HG02678 (cell line): ENCODE measurements around the gene TOX2.

Experiments used
- ATAC-seq: cut with Tn5 transposase; IDR thresholded peaks from one replicate; pipeline ENCODE4 v1.9.1; 2021; ENCODE audit warnings: mild to moderate bottlenecking, moderate library complexity; ENCODE audit not compliant: unreplicated experiment

Gene TOX2

DNA sequence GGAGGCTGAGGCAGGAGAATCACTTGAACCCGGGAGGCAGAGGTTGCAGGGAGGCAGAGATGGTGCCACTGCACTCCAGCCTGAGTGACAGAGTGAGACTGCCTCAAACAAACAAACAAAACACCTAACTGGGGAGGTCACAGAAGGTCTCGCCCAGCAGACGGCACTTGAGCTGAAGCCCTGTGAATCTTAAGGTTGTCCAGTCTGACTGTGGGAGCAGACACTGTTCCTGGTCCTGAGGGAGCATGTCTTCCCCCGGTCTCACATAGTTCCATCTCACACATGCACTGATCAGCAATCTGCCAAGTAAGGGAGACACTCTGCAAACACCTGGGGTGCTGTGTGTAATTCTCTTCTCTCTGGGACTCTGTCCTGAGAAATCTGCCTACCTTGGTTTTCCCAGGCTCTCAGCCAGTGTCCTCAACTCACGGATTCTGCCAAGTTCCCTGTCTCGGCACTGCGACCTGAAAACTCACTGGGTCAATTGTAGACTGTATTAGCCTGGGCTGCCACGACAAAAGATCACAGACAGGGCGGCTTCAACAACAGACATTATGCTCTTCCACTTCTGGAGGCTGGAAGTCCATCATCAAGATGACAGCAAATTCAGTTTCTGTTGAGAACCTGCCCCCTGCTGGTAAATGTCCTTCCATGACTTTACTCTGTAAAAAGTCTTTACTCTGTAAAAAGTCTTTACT, 178.0 kb downstream of the TOX2 start:
- no peak for ATAC-seq

DNA sequence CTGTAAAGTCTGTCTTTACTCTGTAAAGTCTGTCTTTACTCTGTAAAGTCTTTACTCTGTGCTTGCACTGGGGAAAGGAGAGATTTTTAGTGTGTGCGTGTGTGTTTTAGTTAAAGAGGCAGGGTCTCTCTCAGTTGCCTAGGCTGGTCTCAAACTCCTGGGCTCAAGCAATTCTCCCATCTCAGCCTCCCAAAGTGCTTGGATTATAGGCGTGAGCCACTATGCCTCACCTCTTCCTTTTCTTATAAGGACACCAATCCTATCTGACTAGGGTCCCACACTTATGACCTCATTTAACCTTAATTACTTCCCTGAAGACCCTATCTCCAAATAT, 178.6 kb downstream of the TOX2 start:
- ATAC-seq: no peak

DNA sequence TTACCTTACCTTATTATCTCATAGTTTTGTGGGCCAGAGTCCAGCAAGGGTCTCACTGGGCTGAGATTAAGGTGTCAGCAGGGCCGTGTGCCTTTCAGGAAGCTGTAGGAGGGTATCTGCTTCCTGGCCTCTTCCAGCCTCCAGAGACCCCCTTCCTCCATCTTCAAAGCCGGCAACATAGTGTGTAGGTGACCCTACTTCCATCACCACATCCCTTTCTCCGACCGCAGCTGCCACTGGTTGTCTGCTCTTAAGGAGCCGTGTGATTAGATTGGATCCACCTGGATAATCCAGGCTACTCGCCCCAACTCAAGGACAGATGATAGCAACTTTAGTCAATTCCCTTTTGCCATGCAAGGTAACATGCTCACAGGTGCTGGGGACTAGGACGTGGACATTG, 181.2 kb downstream of the TOX2 start:
- no peak for ATAC-seq

DNA sequence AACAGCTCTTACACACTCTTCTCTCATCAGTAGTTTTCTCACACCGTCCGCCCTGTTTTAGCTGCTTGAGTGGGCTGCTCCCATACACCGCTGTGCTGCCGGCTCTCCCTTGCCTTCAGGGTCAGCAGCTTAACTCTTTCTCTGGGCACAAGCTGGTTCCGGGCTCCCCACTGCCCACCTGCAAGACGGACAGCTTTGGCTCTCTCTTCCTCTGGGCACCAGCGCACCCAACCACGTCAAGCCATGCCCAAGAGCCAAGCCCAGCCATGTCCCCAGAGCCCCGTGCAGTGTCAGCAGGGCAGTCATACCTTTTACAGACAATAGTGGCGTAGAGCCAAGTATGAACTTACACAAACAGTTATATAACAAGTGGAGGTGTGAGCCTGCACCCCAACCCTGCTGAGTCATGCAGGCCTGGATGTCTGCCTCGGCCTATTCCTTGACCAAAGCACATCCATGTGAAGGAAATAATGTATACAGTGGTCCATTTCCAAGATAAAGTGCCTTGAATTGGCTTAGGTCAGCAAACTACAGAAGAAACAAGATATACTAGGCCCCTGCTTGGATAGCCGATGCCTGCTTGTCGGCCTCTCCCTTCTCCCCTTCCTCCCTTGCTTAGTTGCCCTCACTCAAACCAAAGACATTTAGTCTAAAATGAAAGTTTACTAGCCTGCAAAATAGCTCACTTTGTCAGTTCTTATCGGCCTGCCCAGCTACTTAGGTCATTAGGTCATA, 183.0 kb downstream of the TOX2 start:
- ATAC-seq: no peak

DNA sequence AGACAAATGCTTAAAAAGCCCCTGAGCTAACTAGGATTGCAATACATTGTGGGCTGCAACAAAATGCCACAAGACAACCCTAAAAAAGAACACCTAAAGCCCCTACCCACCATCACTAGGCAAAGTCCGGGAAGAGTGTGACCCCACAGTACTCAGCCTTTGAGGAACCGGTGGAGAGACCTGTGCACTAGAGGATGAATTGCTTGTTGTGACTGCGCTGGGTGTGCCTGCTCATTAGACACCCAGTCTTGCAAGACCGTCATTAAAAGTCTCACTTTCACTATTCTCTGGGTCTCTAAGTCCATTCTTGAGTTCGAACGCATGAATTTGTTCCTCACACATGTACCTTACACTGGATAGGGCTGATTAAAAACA, 183.6 kb downstream of the TOX2 start:
- ATAC-seq: no peak

DNA sequence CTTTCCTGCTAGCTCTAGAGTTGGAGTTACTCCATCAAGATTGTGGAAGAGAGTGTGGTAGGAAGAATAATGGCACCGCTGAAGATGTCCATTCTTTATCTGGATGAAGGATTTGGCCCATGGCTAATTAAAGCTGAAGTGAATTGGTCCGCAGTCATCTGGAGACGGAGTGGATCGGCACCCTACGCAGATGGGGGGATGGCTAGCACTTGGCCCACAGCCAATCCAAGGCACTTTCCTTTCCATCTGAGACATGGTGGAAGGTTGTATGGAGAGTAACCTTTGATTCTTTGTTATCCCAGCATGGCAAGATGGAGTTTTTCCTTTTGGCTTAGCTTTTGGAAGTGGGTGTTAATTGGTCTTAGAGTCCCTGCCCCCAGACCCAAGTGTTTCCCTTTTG, 184.0 kb downstream of the TOX2 start:
- no peak for ATAC-seq

DNA sequence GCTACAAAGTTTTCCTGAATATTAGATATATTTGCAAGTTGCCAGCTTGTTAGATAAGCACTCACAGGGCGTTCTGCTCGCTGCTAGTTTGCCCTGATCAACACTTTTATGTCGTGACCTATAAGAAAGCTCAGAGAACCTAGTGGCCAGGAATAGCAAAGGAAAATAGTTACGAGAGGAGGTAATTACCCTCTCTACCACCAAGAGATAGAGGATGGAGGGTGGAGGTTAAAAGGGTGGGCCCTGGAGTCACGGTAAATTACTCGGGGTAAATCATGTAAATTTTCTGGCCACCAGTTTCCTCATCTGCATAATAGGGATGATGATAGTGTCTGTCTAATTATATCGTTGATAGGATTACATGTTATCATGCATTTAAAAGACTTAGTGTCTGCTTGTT, 185.2 kb downstream of the TOX2 start:
- no peak for ATAC-seq

DNA sequence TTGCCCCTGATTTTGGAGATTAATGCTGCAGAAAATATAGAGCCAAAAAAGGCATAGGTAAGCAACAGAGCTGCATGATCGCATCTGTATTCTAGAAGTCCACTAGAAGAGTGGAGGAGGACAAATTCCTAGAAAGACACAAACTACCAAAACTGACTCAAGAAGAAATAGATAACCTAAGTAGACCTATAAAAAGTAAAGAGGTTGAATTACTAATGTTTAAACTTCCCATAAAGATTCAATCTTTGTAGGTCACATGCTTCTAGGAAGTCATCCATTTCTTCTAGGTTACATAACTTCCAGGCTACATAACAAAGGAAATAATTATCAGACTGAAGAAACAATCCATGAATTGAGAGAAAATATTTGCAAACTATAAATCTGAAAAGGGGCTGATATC, 187.9 kb downstream of the TOX2 start:
- ATAC-seq: no peak

DNA sequence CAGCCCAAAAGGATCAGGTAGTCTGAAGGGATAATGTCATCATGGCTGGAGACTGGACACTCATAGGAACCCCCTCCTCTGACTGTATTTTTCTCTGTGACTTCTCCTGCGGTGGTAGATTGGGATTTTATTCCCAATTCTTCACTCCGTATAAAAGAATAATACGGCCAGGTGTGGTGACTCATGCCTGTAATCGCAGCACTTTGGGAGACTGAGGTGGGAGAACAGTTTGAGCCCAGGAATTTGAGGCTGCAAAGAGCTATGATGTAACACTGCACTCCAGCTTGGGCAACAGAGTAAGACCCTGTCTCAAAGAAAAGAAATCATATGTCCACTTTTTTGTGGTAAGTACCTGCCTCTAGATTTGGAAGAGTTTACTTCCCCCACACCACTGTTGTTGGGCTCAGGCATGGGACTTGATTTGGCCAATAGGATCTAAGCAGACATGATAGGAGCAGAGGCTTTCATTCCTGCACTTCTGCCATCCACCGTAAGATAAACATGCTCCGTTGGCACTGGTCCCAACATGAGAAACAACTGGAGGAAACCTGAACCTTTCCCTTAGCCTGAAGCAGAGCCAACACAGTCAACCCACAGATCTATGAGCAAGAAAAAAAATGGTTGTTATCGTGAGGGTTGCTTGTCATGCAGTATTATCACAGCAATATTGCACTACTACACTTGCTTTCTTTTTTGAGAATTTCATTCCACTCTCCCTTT, 190.3 kb downstream of the TOX2 start:
- ATAC-seq: no peak

DNA sequence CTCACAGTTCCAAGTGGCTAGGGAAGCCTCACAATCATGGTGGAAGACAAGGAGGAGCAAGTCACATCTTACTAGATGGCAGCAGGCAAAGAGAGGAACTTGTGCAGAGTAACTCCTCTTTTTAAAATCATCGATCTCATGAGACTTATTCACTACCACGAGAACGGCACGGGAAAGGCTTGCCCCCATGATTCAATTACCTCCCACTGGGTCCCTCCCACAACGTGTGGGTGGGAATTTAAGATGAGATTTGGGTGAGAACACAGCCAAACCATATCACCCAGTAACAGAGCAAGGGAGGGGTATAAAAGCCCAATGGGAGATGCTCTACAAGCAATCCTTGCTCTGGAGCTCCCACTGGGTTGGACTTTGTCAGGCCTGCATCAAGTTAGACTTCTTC, 192.0 kb downstream of the TOX2 start:
- no peak for ATAC-seq

DNA sequence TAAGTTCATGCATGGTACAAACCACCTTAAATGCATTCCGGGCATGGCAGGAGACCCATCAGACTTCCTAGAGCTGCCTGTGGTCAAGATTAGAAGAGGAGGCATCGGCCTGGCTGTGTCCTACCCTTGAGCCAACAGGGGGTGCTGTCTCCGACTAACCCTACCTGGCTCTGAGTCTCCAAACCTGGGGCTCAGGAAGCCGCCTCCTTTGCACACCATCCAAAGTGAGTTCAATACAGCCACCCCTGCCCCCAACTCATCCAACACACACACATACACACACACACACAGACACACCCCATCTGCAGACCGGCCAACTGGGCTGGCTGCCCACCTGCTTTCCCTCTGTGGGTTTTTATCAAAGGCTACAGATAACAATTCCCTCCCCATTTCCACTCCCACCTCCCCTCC, 195.3 kb downstream of the TOX2 start:
- no peak for ATAC-seq

DNA sequence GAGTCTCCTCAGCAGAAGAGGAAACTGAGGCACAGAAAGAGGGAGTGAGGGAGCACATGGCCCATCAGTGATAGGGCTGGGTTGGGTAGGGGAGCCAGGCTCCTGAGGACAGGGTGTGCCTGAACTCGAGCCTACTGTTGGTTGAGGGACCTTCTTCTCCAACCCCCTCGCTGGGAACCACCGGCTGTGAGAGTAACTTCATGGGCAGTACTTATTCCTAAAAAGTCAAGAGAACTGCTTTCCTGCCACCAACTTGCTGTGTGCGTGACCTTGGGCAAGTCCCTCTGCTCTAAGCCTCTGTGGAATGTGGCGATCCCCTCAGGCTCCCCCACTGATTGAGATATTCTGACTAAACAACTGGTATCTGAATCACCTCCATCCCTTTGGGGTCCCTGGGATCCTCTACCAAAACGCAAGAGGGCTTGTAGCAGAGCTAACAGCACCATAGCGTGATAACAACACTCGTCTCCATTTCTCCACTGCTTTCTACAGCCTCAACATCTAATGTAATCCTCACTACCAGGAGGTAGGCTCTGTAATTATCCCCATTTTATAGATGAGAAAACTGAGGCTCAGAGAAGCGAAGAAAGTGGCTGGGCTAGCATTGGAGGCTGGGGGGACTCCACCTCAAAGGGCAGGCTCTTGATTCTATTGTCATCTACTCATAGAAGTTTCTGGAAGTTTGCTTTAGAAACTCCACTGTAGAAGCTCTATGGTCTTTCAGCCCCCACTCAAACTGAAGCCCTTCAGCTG, 196.3 kb downstream of the TOX2 start:
- no peak for ATAC-seq

DNA sequence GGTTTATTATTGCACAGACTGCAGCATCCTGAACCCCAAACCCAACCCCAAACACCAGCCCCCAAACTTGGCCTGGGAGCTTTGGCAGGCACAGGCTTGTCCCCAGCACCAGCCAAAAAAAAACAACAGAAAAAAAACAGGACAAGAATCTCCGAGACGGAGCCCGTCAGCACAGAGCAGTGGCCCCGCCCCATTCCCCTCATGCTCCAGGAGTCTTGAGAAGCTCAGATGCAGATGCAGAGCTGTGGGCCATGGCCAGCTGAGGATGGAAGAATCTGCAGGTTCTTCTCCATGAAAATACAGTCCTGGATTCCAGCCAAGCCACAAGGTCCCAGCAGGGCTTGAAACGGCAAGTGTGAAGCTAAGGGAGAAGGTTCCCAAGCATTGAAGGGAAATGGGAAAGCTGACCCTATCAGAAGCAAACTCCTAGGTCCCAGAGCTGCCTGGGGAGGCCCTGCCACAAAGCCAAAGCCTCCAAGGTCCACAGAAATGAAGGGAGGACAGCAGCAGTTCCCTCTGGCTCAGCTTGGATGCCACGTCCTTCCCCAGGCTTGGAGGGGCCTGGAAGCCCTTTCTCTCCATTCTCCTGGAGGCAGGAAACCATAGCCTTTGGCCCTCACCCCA, 197.2 kb downstream of the TOX2 start:
- ATAC-seq: no peak

DNA sequence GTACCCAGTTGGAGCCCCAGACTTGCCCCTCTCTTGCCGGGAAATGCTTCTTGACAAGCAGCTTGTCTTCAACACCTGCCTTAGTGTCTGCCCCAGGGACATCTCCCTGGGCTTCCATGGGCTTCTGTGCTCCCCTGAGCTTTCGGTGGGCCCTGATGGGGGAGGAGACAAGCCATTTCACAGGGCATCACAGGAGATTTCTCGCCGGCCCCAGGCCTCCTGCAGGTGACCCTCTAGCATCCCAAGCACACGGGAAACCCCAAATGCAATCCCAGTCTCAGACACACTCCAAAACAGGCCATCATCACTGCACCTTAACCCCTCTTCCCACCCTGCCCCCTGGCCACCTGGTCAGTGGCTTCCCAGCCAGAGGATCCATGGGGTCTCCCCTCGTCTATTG, 197.8 kb downstream of the TOX2 start:
- no peak for ATAC-seq

DNA sequence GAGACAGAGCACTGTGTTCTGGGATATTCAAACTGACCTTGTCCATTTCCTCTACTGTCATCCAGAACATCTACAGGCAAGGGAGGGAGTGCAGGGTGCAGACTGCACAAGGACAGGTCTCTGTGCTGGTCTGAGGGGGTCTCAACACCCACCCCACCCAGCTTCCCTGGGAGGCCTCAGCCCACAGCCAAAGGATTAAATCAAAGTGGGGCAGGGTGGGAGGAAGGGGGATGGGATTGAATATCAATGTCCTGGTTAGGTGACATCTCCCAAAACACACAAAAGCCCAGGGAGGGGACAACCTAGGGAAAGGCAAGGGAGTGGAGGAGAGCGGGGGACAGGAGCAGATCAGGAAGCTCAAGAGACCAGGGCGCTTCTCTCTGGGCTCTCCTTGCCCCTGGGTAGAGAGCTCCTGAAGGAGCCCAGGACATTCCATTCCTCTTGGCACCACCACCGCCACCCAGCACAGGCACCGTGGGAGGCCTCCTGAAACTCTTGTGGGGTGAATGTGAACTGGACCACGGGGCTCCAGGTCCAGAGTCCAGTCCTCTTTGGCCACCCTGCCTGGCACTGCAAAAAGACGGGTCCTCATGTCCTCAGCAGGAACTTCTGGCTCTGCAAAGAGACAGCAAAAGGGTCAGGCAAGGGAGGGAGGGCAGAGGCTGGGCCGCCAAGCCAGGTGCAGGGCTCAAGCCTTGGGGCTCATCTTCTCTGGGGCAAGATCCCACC, 198.4 kb downstream of the TOX2 start:
- ATAC-seq: no peak

DNA sequence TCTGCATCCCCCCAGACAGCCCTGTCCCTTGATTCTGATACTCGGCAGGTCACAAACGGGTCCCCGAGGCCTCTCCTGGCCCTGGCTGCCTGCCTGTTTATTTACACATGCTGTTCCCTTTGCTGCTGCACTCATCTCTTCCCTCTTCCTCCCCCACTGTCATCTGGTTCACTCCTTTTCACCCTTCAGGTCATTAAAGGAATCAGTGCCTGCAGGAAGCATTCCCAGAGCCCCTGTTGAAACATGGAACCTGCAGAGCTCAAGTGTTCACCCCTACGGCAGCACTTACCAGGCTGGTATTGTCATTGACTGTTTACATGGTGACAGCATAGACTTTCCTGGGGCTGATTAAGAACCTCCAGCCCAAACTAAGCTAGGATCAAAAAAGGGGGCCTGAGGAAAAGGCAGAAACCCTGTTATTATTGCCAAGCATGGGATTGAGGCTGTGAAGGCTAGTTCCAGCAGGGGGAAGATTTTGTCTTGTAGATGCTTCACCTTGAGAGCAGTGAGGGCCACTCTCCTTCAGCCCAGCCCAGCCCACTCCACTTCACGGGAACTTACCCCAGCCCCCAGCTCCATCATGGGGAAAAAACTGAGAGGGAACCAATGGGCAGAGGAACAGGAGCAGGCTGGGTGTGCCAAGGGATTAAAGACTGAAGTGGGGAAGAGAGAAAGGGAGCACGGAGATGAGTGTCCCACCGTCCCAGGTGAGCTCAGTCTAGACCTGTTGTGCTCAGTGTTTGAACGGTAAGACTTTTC, 199.1 kb downstream of the TOX2 start:
- ATAC-seq: no peak

DNA sequence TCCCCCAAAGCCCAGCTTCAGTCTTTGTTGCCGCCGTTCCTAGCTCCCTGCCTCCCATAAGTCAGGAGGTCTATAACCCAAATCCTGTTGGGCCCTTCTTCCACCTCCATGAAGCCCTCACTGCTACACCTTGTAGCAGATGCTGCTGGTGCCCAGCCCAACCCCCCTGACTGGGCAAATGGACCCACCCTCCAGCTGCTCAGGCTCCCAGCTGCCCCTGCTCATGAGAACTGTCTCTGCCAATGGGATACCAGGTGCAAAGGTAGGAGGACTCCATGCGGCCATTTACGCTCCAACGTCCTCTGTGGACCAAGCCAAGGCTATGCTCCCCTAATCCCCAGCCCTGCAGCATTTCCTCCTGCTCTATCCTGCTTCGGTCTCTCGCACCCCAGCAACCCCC, 200.5 kb downstream of the TOX2 start:
- no peak for ATAC-seq

DNA sequence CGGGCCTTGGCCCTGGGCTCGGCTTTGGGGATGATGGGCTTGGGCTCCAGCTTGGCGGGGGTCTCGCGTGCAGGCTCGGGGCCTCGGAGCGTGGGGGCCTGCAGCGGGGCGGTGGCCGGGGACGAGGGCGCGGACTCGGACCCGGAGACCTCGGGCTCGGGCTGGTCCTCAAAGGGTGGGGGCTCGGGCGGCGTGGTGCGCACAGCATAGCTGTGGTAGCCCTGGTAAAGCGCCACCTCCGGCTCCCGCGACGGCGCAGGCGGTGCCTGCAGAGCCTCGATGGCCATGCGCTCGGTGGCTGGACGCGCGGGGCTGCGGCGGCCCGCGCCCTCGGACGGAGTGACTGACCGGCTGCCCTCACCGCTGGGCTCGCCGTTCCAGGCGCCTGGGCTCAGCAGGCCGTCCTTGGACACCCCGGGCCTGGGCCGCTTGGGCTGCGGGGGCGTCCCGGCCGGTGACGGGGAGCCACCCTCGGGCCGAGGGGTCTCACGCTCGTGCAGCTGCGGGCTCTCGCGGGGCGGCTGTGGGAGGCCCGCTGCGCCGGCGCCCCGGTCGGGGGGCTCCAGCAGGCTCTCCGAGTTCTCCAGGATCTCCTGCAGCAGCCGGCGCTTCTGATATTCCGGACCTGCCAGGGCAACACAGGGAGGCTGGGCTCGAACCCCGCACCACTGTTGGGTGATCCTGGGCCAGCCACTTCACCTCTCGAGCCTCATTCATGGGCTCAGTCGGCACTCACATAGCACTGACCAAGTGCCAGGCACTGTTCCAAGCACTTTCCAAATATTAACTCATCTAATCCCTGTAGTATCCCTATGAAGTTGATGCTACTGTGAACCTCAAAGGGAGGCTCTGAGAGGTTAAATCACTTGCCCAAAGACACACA, 201.4 kb downstream of the TOX2 start:
- no peak for ATAC-seq
